OCI-LY1 (cell line): ENCODE data around the gene KCNB1.
A peak's percentile ranks its signal among the peaks of the same experiment; 100 is the strongest.

Experiments
- H2AFZ ChIP-seq: fragments of 200-600 bp; sonication (generic), shearing (Covaris generic); 2 replicates; pipeline ENCODE4 v1.6.0; 2014; ENCODE audit warnings: antibody characterized with exemption, mild to moderate bottlenecking, low read length
- H3F3A ChIP-seq: fragments of 200-600 bp; sonication (generic), shearing (Covaris generic); 2 replicates; pipeline ENCODE4 v1.6.0; 2014; ENCODE audit warnings: mild to moderate bottlenecking, antibody characterized with exemption, low read length, moderate library complexity; ENCODE audit not compliant: insufficient read depth
- H3K27ac ChIP-seq: fragments of 200-600 bp; sonication (generic); 2 replicates; pipeline ENCODE4 v1.5.1; 2014; ENCODE audit warnings: low read length, mixed run types, mild to moderate bottlenecking, low read depth; ENCODE audit not compliant: poor library complexity, severe bottlenecking
- H3K27me3 ChIP-seq: fragments of 200-600 bp; sonication (generic); 2 replicates; pipeline ENCODE4 v1.6.0; 2014; ENCODE audit warnings: antibody characterized with exemption, mild to moderate bottlenecking, low read length, moderate library complexity; ENCODE audit not compliant: insufficient read depth
- H3K36me3 ChIP-seq: fragments of 200-600 bp; sonication (generic); 2 replicates; pipeline ENCODE4 v1.6.1; 2014; ENCODE audit warnings: mild to moderate bottlenecking, antibody characterized with exemption, low read length, moderate library complexity, mixed read lengths; ENCODE audit not compliant: insufficient read depth
- H3K4me1 ChIP-seq: fragments of 200-600 bp; sonication (generic); 2 replicates; pipeline ENCODE4 v1.5.1; 2014; ENCODE audit warnings: mild to moderate bottlenecking, low read length, moderate library complexity; ENCODE audit not compliant: insufficient read depth, severe bottlenecking
- H3K4me2 ChIP-seq: fragments of 200-600 bp; sonication (generic), shearing (Covaris generic); 2 replicates; pipeline ENCODE4 v1.6.1; 2014; ENCODE audit warnings: low read length
- H3K4me3 ChIP-seq: fragments of 200-600 bp; sonication (generic); 2 replicates; pipeline ENCODE4 v1.5.1; 2014; ENCODE audit warnings: low read length, low read depth, mild to moderate bottlenecking, mixed read lengths; ENCODE audit not compliant: poor library complexity, severe bottlenecking
- H3K79me2 ChIP-seq: fragments of 200-600 bp; shearing (Covaris generic); 2 replicates; pipeline ENCODE4 v1.6.1; 2016; ENCODE audit warnings: mixed run types, low read length, mixed read lengths; ENCODE audit not compliant: insufficient read depth
- H3K9ac ChIP-seq: fragments of 200-600 bp; sonication (generic), shearing (Covaris generic); 2 replicates; pipeline ENCODE4 v1.6.1; 2014; ENCODE audit warnings: mild to moderate bottlenecking, low read length, mixed read lengths
- H3K9me2 ChIP-seq: fragments of 200-600 bp; sonication (generic), shearing (Covaris generic); 2 replicates; pipeline ENCODE4 v1.6.1; 2014; ENCODE audit warnings: low read depth, mild to moderate bottlenecking, low read length, mixed read lengths
- H3K9me3 ChIP-seq: fragments of 200-600 bp; shearing (Covaris generic); 2 replicates; pipeline ENCODE4 v1.6.1; 2014; ENCODE audit warnings: low read length, mixed read lengths
- H4K20me1 ChIP-seq: fragments of 200-600 bp; sonication (generic), shearing (Covaris generic); 2 replicates; pipeline ENCODE4 v1.6.0; 2016; ENCODE audit warnings: mild to moderate bottlenecking, low read length; ENCODE audit not compliant: insufficient read depth
- CTCF ChIP-seq: fragments of 200-600 bp; sonication (generic), shearing (Covaris generic); IDR thresholded peaks from 2 replicates; pipeline ENCODE4 v1.5.1; 2017; ENCODE audit warnings: mild to moderate bottlenecking, antibody characterized with exemption, low read length, moderate library complexity, mixed read lengths
- EZH2 ChIP-seq: fragments of 200-600 bp; sonication (generic), shearing (Covaris generic); IDR thresholded peaks from 2 replicates; pipeline ENCODE4 v1.8.0; 2017; ENCODE audit warnings: borderline replicate concordance, mixed run types, mild to moderate bottlenecking, antibody characterized with exemption, low read length, moderate library complexity, mixed read lengths

Gene KCNB1

GRCh38 chr20:49485563-49485962 lies 3.1 kb upstream of the KCNB1 start:
- H3K9ac ChIP-seq: no peak overlapping the region
- peaks cover 3% of the 10 kb centered on the region; the same call in 1 of the 2 replicates for H3K9me3 ChIP-seq
- H3K27ac ChIP-seq: no peak overlapping the region
- TF ChIP-seq EZH2 (no peak), CTCF (no peak)
- H3K9me2 ChIP-seq: no peaks in the 10 kb centered on the region
- no peaks in the 10 kb centered on the region for H3F3A ChIP-seq
- no peaks in the 10 kb centered on the region for H3K36me3 ChIP-seq
- no peaks in the 10 kb centered on the region for H4K20me1 ChIP-seq
- no peaks in the 10 kb centered on the region; the same call in 1 of the 2 replicates for H3K27me3 ChIP-seq
- H2AFZ ChIP-seq: no peak overlapping the region
- H3K79me2 ChIP-seq: no peaks in the 10 kb centered on the region
- no peak overlapping the region for H3K4me2 ChIP-seq
- H3K4me3 ChIP-seq: no peak overlapping the region
- no peaks in the 10 kb centered on the region for H3K4me1 ChIP-seq

- no peaks in the 10 kb centered on the region; the same call in 1 of the 2 replicates for H3K27me3 ChIP-seq
- H3K79me2 ChIP-seq: no peaks in the 10 kb centered on the region
- H3K27ac ChIP-seq: no peak overlapping the region
- H3K4me2 ChIP-seq: peak overlapping the region; percentile 61
- no peak overlapping the region for H3K9ac ChIP-seq
- H4K20me1 ChIP-seq: no peaks in the 10 kb centered on the region
- H3K4me1 ChIP-seq: no peaks in the 10 kb centered on the region
- peak overlapping the region; percentile 39 for H3K4me3 ChIP-seq
- H3K9me2 ChIP-seq: no peaks in the 10 kb centered on the region
- H3K9me3 ChIP-seq: peaks cover 3% of the 10 kb centered on the region; the same call in 1 of the 2 replicates
- no peaks in the 10 kb centered on the region for H3K36me3 ChIP-seq
- TF ChIP-seq CTCF (peak; percentile 60), EZH2 (no peak)
- no peak overlapping the region for H2AFZ ChIP-seq
- H3F3A ChIP-seq: no peaks in the 10 kb centered on the region
Observed at GRCh38 chr20:49484180-49485140, 2.0 kb upstream of the KCNB1 start.

- Histone ChIP-seq H3K4me1 (no peaks in the 10 kb centered on the region), H3K27ac (no peak overlapping the region), H3K9me3 (no peaks in the 10 kb centered on the region), H3F3A (no peaks in the 10 kb centered on the region), H3K36me3 (no peaks in the 10 kb centered on the region), H3K4me3 (no peak overlapping the region), H4K20me1 (no peaks in the 10 kb centered on the region), H3K27me3 (no peaks in the 10 kb centered on the region; the same call in 1 of the 2 replicates), H3K9me2 (no peaks in the 10 kb centered on the region), H3K4me2 (no peak overlapping the region), H2AFZ (no peak overlapping the region), H3K9ac (no peak overlapping the region), H3K79me2 (no peaks in the 10 kb centered on the region)
- no peak for TF ChIP-seq CTCF
- no peak for TF ChIP-seq EZH2
Observed at GRCh38 chr20:49483696-49484123, 1.2 kb upstream of the KCNB1 start.
